A549 (cell line): Measurements from ENCODE around the gene LPAR5.

ENCODE experiments used
- CHD2 ChIP-seq: fragments of 150-350 bp; IDR thresholded peaks from 2 replicates; pipeline ENCODE4 v1.6.1; 2014; ENCODE audit warnings: low read length; ENCODE audit not compliant: partially characterized antibody
- CTCF ChIP-seq: fragments of >200 bp; sonication (Bioruptor Twin); formaldehyde crosslinking; IDR thresholded peaks from 3 replicates; pipeline ENCODE4 v1.5.1; 2016
- FOSL2 ChIP-seq, 2 experiments: fragments of 450-650 bp in 1 of 2; fragments of >200 bp in 1 of 2; sonication (Bioruptor Twin) in 1 of 2; formaldehyde crosslinking; IDR thresholded peaks; 2 replicates each; pipeline versions ENCODE4 v1.5.0 to v1.6.1; 2016 to 2020; ENCODE audit warnings: mild to moderate bottlenecking in 1 of 2, moderate library complexity in 1 of 2
- KDM5A ChIP-seq: fragments of 200-600 bp; sonication (generic); IDR thresholded peaks from 2 replicates; pipeline ENCODE4 v1.6.1; 2016; ENCODE audit warnings: antibody characterized with exemption, mild to moderate bottlenecking
- MAZ ChIP-seq: fragments of 150-350 bp; IDR thresholded peaks from 2 replicates; pipeline ENCODE4 v1.6.1; 2014; ENCODE audit warnings: antibody characterized with exemption, low read depth, low read length, borderline replicate concordance
- NFE2L2 ChIP-seq: fragments of 150-350 bp; conservative IDR thresholded peaks from 2 replicates; pipeline ENCODE4 v1.6.1; 2014; ENCODE audit warnings: low read length
- POLR2A ChIP-seq: IDR thresholded peaks from 2 replicates; pipeline ENCODE4 v1.6.1; 2012; ENCODE audit warnings: mild to moderate bottlenecking, low read length
- RFX5 ChIP-seq: fragments of 450-650 bp; IDR thresholded peaks from 2 replicates; pipeline ENCODE4 v1.7.1; 2014; ENCODE audit warnings: antibody characterized with exemption, mild to moderate bottlenecking, moderate library complexity
- ZFP36 ChIP-seq: fragments of 450-650 bp; IDR thresholded peaks from 2 replicates; pipeline ENCODE4 v1.6.1; 2014; ENCODE audit warnings: borderline replicate concordance; ENCODE audit not compliant: partially characterized antibody

GRCh38 chr12:6653987-6654386 is 18.2 kb upstream of the LPAR5 start:
- TF ChIP-seq CTCF (no peak), MAZ (no peak), KDM5A (no peak), FOSL2 (IDR thresholded peaks at IDR 0.05) (no peak), FOSL2 (CRISPR knock-in tag; IDR thresholded peaks at IDR 0.05) (no peak), POLR2A (no peak), NFE2L2 (no peak), CHD2 (no peak), ZFP36 (no peak), RFX5 (no peak)
